T-helper 2 cell treated with Interferon-gamma antibody and Interleukin-4, amounts not matched to agents 100 ng/mL and 5 ng/mL, for 36 hours (primary cell): ENCODE measurements around the gene SLC12A8. TPM values are rescaled to one million over a fixed set of nuclear protein-coding genes. Genes with fewer than 3 reads are reported as not detected.

Source experiments
- intact Hi-C: fragments of 100-400 bp; cut with micrococcal nuclease; formaldehyde crosslinking; loops from one replicate; pipeline ENCODE4 v1.15.1; 2023
- total RNA-seq: library from RNA; stranded (reverse); gene quantifications from 2 replicates; pipeline ENCODE4 v1.2.3, GENCODE V29; 2022

SLC12A8 gene
- total RNA-seq, 1 donor from 2014 or later = 0.32 TPM

DNA sequence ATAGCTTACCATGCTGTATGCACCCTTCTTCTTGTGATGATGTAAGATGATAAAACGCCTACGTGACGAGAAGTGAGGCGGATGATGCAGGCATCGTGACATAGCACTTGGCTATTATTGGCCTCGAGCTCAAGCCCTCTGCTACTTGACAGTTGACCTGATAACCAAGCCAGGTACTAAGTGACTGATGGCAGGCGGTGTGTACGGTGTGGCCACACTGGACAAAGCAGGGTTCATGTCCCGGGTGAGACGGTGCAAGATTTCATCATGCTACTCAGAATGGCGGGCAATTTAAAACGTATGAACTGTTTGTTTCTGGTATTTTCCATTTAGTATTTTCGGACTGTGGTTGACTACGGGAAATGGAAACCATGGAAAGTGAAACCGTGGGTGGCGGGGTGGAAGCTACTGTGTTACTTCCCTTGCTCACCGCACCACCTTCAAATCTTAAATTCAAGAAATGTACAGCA, 57.7 kb downstream of the SLC12A8 start:
- intact Hi-C loops = no loop called here

DNA sequence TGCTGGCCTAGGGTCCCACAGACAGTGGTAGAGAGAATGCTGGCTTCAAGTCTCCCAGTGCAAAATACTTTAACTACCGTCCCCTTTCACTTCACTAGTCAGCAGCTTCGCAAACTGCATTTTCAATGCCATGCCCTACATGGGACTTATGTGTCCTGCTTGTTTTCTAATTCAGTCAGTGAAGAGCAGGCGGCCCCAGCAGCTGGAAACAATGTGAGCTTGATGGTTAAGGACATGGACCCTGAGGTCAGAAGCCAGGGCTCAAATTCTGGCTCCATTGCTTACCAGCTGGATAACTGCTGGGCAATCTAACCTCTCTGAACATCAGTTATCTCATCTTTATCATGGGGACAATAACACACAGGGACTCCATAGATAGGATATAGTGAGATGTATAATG, 58.4 kb downstream of the SLC12A8 start:
- intact Hi-C loops = no loop called here

DNA sequence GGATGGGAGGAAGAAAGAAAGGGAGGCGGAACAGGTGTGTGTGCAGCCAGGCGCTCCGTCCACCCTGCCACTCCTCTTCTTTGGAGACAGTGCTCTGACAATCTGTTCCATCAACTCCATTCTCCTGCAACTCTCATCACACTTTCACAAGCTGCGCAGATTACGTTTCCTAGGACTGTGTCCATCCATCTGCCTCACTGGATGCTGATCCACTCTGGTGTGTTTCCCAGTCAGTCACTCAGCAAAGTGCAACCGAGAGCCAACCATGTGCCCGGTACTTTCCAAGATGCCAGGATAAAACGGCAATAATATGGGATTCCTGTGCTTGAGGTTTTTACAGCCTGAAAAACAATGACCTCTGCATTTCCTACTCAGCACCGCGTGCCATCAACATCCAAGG, 59.6 kb downstream of the SLC12A8 start:
- intact Hi-C loops = no loop called here

DNA sequence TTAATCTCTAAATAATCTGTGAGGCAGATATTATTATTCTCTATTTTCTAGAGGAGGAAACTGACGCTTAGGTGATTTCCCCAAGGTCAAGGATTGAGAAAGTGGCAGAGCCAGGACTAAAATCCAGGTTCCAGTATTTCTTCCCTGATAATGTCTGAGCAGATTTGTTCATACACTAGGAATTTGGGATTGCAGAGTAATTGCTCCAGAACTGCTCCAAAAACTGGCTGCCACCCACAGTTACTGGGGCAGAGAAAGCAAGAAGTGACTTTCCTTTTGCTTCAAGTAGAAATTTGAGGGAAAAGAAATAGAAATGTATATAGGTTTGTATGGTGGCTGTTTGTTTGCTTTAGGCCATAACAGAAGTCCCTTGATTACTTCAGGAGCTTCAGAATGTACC, 60.6 kb downstream of the SLC12A8 start:
- intact Hi-C loops = loop anchor here (2.0 kb wide), 1 partner anchor 285 kb away; no protein-coding TSS in a partner anchor

DNA sequence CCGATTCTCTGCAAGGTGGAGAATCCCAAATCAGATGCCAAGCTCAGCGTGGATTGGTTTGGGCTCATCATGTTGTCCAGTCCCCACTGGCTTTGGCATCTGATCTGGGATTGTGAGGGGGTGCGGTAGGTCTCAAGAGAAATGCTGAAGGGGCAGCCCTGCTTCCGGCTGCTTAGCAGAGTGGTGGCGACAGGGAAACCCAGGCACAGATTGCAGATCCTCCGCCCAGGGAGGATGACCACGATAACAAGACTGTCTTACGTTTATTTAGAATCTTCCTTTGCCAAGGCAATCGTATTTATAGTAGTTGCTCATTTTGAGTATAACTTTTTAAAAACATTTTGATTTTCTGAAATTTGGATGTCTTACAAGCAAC, 61.1 kb downstream of the SLC12A8 start:
- intact Hi-C loops = loop anchor here (2.0 kb wide), 1 partner anchor 285 kb away; no protein-coding TSS in a partner anchor

DNA sequence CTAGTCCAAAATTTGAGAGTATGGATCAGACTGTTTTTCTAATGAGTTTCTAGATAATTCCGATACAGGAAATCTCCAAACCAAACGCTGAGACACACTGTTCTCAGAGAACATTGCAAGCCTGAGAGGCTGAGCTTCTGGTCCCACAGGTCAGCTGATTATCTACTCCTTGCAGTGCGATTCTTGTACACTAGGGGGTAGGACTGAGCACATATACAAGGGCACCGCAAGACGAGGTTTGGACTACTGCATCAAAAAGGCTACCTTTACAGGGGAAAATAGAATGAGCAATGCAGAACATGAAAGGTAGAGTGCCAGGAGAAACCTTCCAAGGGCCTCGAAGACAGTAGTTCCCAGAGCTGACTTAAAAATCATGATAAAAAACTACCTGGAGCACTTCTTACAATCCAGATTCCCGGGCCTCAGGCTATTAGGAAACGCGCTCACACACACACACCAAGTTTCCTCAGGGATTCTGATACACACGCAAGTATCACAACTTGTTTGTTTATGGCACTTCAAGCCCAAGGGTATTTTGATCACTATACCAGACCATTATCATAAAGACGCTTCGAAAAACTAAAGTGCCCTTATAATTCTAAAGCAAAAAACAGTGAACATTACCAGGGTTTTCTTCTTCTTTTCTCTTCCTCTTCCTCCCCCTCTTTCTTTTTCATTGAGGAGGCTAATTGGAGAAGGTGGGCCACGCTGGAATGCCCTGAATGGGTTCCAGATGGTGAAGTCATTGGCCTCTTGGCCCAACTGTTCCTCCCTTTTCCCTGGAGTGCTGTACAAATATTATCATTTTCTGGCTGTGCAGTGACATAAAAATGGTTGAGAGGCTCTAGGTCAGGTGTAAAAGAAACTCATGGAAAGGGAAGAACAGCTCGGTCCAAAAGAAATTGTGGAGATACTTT, 61.8 kb downstream of the SLC12A8 start:
- intact Hi-C loops = loop anchor here (2.0 kb wide), 1 partner anchor 286 kb away; no protein-coding TSS in a partner anchor

DNA sequence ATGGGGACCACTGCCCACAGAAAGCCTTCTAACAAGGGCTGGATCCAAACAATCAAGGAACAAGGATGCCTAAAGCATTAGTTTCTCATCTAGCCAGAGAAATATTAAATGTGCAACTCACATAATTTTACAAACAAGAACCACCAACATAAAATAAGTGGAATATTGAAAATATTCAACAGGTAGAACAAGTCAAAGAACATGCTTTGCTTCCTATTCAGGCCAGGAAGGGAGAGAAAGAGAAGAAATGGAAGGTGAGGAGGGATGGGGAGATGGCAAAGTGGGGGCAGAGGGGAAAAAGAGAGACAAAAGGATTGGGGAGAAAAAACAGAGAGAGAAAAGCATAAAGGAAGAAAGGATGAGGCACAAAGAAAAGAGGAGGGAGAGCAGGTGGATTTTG, 63.1 kb downstream of the SLC12A8 start:
- intact Hi-C loops = loop anchor here (10.0 kb wide), 2 partner anchors 225 to 445 kb away; partner anchors contain the start of genes OSBPL11 and ZNF148

DNA sequence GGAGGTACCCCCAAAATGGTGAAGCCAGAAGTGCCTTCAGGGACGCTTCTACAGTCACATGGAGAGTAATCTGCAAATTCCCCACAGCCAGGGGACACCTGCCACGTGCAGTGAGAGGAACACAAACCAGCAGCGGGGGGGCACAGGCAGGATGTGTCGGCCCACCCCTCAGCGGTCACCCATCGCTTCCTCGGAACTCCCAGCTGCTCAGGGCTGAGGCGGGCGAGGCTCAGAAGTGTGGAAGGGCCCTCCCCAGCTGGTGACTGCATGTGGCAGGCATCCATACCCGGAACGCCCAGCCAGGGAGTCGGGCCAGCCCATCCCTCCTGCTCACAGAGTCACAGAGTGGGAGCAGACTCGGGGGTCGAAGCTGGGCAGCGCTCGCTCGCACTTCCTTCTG, 63.7 kb downstream of the SLC12A8 start:
- intact Hi-C loops = loop anchor here (10.0 kb wide), 2 partner anchors 226 to 446 kb away; partner anchors contain the start of genes OSBPL11 and ZNF148

DNA sequence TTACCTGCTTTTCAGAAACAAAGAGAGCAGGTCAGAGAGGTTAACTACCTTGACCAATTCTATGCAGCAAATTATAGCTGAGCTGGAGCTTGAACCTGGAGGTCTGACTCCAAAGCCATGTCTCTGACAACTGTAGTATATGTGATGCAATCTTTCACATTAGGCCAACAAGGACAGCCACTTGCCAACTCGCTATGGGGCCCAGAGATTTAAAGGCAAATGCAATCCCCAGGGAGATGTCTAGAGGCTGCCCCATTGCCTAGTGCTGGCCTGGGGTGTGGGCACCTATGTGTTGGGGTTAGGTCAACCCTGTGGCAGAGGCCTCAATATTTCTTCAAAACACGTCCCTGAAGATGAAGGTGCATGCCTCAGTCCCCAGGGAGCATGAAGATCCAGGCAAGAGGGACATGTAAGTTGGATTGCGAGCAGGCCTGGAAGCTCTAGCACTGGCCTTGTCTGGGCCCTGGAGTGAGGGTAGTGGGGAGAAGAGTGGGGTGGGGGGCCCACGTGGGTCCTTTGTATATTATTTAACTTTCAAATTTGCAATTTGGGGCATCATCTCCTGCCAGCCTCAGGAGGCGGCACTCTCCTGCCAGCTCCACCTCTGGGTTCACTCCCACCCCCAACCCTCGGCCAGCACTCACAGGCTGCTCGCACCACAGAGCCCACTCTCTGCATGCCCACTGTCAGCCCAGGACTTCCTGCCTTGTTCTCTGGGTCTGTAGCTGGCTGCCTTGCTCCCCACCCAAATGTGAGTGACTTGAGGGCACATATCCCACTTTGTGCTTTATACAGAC, 64.3 kb downstream of the SLC12A8 start:
- intact Hi-C loops = loop anchor here (10.0 kb wide), 2 partner anchors 227 to 447 kb away; partner anchors contain the start of genes OSBPL11 and ZNF148

DNA sequence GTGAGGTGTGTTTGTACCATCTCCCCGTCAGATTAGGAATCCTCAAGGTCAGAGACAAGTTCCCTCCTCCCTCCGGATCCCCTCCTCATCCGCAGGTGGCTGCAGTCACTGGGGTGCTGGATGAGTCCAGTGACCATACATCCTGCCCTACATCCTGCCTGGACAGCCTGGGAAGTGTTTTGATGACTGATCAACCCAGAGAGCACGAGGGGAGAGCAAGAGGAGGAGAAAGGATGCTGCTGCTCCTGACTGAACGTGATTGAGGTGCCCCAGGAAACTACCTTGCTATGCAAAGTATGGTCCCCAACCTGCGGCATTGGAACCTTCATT, 65.1 kb downstream of the SLC12A8 start:
- intact Hi-C loops = loop anchor here (10.0 kb wide), 2 partner anchors 227 to 447 kb away; partner anchors contain the start of genes OSBPL11 and ZNF148

DNA sequence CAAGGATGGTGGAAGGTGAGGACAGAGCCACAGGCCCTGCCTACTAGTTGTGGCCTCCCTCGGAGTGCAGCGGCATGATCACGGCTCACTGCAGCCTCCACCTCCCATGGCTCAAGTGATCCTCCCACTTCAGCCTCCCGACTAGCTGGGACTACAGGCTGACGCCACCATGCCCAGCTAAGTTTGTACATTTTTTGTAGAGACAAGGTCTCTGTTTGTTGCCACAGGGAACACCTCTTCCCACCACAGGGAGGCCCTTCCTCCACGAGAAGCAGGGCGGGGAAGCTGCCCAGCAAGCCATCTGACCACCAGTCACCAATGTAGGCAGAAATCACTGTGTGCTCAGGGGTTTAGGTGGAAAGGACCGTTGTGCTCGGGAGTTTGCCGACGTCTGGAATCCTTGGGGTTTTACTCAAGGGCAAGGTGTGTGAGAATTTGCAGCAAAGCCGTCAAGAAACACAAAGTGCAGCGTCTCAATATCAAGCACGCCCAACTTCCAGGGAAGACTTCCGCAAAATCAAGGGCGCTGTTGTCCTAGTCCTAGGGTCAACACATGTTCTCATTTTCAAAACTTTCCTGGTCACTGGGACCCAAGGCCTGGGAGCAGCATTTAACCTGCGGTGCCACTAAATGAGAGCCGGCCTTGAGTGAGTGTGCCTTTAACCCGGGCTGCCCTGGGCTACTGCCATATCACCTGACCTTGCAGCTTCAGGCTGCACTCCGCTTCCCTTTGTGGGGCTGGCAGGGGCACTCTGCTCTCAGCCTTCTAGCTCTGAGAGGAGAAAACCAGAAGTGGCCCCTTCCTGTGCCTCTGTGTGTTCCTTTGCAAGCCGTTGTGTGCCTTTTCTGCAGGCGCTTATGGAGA, 65.7 kb downstream of the SLC12A8 start:
- intact Hi-C loops = loop anchor here (10.0 kb wide), 2 partner anchors 228 to 448 kb away; partner anchors contain the start of genes OSBPL11 and ZNF148

DNA sequence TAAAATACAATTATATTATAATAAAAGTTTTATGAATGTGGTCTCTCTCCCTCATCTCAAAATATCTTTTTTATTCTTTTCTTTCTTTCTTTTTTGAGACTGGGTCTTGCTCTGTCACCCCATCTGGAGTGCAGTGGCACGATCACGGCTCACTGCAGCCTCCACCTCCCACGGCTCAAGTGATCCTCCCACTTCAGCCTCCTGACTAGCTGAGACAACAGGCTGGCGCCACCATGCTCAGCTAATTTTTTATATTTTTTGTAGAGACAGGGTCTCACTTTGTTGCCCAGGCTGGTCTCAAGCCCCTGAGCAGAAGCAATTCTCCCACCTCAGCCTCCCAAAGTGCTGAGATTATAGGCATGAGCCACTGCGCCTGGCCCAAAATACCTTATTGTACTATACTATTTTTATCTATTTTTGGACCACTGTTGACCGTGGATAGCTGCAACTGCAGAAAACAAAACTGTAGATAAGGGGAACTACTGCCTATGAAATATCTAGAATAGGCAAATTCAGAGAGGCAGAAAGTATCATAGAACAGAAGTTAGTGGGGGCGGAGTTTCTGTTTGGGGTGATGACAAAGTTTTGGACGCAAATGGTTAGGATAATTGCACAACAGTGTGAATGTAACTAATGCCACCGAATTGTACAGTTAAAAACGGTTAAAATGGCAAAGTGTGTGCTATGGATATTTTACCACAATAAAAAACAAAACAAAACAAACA, 66.6 kb downstream of the SLC12A8 start:
- intact Hi-C loops = loop anchor here (10.0 kb wide), 2 partner anchors 229 to 449 kb away; partner anchors contain the start of genes OSBPL11 and ZNF148

DNA sequence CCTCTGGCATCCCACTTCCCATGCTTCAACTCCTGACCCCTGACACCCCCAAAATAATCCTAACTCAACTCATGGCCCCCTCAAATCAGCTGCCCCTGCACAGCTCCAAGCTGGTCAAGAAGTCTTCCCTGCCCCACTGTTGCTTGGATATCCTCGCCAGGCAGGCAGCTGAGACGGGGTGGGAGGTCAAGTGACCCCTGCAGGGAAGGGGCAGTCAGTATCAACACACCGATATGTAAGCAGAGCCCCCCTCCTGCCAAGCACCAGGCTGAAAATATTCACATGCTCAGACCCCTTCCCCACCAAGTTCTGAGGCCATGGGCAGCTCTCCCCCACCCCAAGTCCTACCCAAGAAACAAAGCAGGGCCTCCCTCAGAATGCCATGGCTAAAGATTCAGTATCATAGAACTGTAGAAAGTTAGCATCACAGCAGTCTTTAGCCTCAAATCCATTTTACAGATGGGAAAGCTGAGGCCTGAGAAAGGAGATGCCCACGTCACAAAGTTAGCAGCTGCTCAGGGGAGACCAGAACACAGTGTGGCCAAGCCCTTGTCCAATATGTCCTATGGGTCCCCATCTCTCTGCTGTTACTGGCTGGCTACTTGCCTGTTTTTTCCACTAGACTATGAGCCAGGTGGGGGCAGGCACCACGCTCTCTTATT, 67.8 kb downstream of the SLC12A8 start:
- intact Hi-C loops = loop anchor here (5.0 to 10.0 kb wide), 3 partner anchors 147 to 450 kb away; partner anchors contain the start of genes OSBPL11 and ZNF148

DNA sequence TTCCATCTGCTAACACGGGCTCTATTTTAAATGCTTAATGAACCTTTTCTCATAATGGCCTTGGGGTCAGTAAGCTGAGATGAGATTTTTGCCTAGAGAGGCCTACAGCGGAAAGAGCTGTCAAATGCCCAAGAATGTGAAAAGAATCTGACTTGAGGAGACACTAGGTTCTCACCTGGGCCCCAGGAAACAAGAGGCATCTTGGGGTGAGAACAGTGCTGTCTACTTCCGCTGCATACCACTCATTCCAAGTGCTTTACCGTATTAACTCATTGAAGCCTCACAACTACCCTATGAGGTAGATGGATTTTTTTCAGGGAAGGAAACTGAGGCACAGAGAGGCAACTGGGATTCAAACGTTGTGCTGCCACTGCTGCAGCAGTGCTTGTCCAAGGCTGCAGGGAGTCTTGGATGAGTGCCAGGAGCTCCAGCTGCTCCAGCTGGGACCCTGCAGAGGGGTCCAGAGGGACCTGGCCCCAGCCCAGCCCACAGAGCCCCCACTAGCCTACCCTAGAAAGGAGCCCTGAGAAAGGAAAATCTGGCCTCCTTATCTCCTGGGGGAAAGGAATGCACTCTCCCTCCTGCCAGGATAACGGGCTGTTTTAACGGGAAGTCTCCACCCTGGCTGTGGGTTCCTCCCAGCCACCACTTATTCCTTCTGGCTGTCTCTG, 68.4 kb downstream of the SLC12A8 start:
- intact Hi-C loops = loop anchor here (5.0 to 10.0 kb wide), 3 partner anchors 147 to 451 kb away; partner anchors contain the start of genes OSBPL11 and ZNF148

DNA sequence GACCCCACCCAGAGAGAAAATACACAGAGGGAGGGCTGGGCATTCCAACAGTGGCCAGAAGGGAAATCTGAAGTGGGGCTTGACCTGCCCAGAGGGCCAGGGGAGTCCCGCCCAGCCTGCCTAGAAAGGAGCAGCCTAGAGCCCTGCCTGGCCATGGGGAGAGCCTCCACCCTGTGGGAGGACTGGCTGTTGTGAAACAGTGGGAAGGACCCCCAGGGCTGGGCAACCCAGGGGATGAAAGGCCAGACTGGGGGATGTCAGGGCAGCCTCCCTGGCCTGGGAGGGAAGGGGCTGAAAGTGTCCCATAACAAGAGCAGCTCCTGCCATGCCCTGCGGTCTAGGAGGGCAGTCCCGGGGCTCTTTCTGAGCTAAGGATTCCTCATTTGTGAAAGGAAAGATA, 69.0 kb downstream of the SLC12A8 start:
- intact Hi-C loops = loop anchor here (5.0 to 10.0 kb wide), 3 partner anchors 146 to 451 kb away; partner anchors contain the start of genes OSBPL11 and ZNF148

DNA sequence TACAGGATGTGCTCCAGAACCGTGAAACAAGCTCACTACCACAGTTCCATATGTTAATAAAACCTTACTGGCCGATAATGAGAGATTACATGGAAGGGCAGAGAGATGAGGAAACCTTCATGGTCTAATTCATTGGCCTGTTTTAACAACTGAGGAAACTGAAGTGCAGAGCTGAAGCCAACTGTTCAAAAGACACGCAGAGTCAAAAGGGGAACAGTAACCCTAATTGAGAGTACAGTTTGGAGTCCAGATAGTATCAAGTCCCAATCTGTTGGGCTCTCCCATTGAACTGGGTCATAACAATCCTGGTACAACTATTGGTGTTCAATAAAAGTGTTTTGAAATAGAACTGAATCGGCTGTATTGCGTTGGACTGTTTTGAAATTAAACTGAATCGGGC, 69.6 kb downstream of the SLC12A8 start:
- intact Hi-C loops = loop anchor here (5.0 to 10.0 kb wide), 3 partner anchors 146 to 452 kb away; partner anchors contain the start of genes OSBPL11 and ZNF148

DNA sequence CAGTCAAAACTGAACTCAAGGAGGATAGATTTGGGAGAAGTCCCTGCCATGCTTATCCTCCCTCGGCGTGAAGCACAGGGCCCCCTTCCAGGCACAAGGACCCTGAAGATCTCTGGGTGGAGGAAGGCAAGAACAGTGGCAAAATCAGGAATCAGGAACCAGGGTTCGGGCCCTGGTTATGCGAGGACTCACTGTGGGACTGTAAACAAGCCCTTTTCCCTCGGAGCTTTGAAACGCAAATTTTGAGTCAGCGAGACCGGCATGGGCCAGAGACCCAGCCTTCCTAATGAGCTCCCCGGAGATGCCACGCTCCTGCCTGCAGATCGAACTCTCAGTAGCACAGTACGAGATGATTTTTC, 70.1 kb downstream of the SLC12A8 start:
- intact Hi-C loops = loop anchor here (5.0 to 10.0 kb wide), 3 partner anchors 145 to 452 kb away; partner anchors contain the start of genes OSBPL11 and ZNF148
